SHP77 treated with DMSO at 0.1 percent for 48 hours (cell line): ENCODE data around the gene ATG7.
"Not testable (repeated sequence)": the region's sequence is repeated elsewhere in the genome, so short reads cannot be mapped to it uniquely, and the experiment has no call there.

Experiments
- DNase-seq: peaks from one replicate; lab custom pipeline; 2025; lab: John Stamatoyannopoulos, UW

The ATG7 gene

GRCh38 chr3:11300970-11301369, 28.8 kb downstream of the ATG7 start:
- DNase-seq = no peak

GRCh38 chr3:11302444-11302843, 30.2 kb downstream of the ATG7 start:
- no peak for DNase-seq

- no peak for DNase-seq
Measured at GRCh38 chr3:11304175-11304574, 32.0 kb downstream of the ATG7 start.

GRCh38 chr3:11305509-11305908, 33.3 kb downstream of the ATG7 start:
- no peak for DNase-seq

GRCh38 chr3:11306817-11307589, 34.8 kb downstream of the ATG7 start:
- no peak for DNase-seq

GRCh38 chr3:11307830-11308432, 35.7 kb downstream of the ATG7 start:
- DNase-seq = no peak

- DNase-seq = no peak
Measured at GRCh38 chr3:11310258-11310657, 38.1 kb downstream of the ATG7 start.

- no peak for DNase-seq
Measured at GRCh38 chr3:11312166-11312565, 40.0 kb downstream of the ATG7 start.

- no peak for DNase-seq
Measured at GRCh38 chr3:11317300-11317699, 45.1 kb downstream of the ATG7 start.

GRCh38 chr3:11322931-11323330, 50.7 kb downstream of the ATG7 start:
- no peak for DNase-seq

GRCh38 chr3:11323813-11324212, 51.6 kb downstream of the ATG7 start:
- no peak for DNase-seq

GRCh38 chr3:11327619-11328018, 55.4 kb downstream of the ATG7 start:
- DNase-seq = no peak

- DNase-seq = no peak
Measured at GRCh38 chr3:11328196-11328945, 56.2 kb downstream of the ATG7 start.

- DNase-seq = no peak
Measured at GRCh38 chr3:11329777-11330176, 57.6 kb downstream of the ATG7 start.

GRCh38 chr3:11331101-11331500, 58.9 kb downstream of the ATG7 start:
- DNase-seq = no peak

GRCh38 chr3:11335056-11335608, 62.9 kb downstream of the ATG7 start:
- peak; percentile 2 for DNase-seq

GRCh38 chr3:11339541-11339940, 67.3 kb downstream of the ATG7 start:
- no peak for DNase-seq

GRCh38 chr3:11346416-11346815, 74.2 kb downstream of the ATG7 start:
- no peak for DNase-seq

- DNase-seq = not testable (repeated sequence)
Measured at GRCh38 chr3:11348877-11349276, 76.7 kb downstream of the ATG7 start.

- DNase-seq = no peak
Measured at GRCh38 chr3:11349446-11349845, 77.2 kb downstream of the ATG7 start.

- DNase-seq = no peak
Measured at GRCh38 chr3:11350374-11350773, 78.2 kb downstream of the ATG7 start.

- DNase-seq = no peak
Measured at GRCh38 chr3:11351451-11351850, 79.3 kb downstream of the ATG7 start.

- no peak for DNase-seq
Measured at GRCh38 chr3:11356269-11356668, 84.1 kb downstream of the ATG7 start.
